GM21737 (cell line): ENCODE data around the gene CNPY2.
A peak's percentile ranks its signal among the peaks of the same experiment; 100 is the strongest.
"Not testable (repeated sequence)": the region's sequence is repeated elsewhere in the genome, so short reads cannot be mapped to it uniquely, and the experiment has no call there.

Source experiments
- ATAC-seq: cut with Tn5 transposase; IDR thresholded peaks from one replicate; pipeline ENCODE4 v1.9.1; 2021; ENCODE audit warnings: mild to moderate bottlenecking, moderate library complexity; ENCODE audit not compliant: unreplicated experiment

CNPY2 gene

DNA sequence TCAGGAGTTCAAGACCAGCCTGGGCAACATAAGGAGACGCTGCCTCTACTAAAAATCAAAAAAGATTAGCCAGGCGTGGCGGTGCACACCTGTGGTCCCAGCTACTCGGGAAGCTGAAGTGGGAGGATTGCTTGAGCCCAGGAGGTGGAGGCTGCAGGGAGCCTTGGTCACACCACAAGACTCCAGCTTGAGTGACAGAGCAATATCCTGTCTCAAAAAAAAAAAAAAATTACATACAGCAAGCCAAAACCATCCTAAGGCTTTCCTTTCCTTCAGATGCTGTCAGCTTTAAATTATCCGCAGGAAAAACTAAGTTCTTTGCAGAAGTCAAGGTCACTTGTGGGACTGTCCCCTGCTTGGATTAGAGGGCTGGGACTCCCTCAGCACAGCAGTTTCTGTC is 17.0 kb downstream of the CNPY2 start:
- ATAC-seq, result no peak

DNA sequence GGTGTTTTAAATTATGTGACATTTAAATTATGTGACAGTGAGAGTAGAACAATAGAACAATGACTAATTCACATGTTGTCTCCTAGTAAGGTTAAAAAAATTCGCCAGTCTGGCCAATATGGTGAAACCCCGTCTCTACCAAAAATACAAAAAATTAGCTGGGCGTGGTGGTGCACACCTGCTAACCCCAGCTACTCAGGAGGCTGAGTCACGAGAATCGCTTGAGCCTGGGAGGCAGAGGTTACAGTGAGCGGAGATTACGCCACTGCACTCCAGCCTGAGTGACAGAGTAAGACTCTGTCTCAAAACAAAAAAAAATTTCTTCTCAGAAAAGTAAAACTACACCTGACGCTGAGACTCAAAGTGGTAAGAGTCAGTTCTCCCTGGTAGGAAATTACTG is 18.4 kb downstream of the CNPY2 start:
- no peak for ATAC-seq

- no peak for ATAC-seq
Observed at GRCh38 chr12:56296295-56296694, 19.5 kb downstream of the CNPY2 start.

- ATAC-seq, result no peak
Observed at GRCh38 chr12:56293795-56294194, 22.0 kb downstream of the CNPY2 start.

- no peak for ATAC-seq
Observed at GRCh38 chr12:56288705-56289387, 26.9 kb downstream of the CNPY2 start.

- no peak for ATAC-seq
Observed at GRCh38 chr12:56286044-56286830, 29.6 kb downstream of the CNPY2 start.

DNA sequence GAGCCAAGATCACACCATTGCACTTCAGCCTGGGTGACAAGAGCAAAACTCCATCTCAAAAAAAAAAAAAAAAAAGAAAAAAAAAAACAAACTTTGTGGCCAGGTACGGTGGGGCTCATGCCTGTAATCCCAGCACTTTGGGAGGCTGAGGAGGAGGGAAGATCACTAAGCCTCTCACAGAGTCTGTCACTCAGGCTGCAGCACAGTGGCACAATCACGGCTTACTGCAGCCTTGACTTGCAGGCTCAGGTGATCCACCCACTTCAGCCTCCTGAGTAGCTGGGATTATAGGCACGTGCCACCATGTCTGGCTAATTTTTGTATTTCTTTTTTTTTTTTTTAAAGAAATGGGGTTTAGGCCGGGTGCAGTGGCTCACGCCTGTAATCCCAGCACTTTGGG is 31.5 kb downstream of the CNPY2 start:
- ATAC-seq, result not testable (repeated sequence)

DNA sequence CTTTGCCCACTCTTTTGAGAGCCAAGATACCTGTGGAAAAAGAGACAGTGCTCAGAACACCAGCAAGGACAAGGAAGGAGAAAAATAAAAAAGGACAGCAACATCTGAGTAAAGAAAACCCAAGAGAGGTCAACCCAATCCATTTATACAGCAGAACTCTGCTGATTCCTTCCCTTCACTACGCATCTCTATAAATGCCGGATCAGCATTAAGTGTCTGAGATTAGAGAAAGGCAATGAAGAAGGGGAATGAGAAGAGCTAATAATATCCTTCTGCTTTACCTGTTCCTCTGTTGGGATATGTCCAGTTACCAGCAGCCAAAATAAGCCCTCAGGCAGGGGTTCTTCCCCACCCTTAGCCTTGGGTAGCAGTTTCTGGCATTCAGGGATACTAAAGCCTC is 33.2 kb downstream of the CNPY2 start:
- no peak for ATAC-seq

DNA sequence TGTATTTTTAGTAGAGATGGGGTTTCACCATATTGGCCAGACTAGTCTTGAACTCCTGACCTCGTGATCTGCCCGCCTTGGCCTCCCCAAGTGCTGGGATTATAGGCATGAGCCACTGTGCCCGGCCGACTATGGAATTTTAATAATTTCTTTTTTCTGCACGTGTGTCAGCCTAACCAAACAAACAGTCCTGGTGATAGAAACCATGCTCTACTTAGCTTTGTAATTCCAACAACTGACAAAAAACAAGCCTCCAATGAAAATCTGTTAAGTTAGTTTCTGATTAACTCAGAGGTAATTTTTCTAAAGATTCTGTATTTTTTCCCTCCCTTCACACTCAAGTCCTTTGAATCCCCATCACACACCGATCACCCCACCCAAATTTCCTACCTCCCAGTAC is 33.8 kb downstream of the CNPY2 start:
- ATAC-seq, result no peak

DNA sequence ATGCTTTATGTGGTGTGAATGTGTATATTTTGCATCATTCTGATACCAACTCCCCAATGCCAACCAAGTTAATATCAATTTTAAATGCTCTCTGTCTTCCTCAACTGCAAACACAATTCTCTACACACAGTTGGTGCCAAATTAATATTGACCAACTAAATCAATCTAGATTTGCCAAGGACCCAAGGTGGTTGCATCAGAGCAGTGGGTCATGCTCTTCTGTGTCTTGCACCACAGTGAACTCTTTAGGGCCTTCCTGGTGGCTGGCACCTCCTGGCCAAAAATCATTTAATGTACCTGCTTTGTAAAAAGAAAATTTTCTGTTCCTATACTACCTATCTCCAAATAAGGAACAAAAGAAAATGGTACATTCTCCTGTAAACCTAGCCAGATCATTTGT is 34.9 kb downstream of the CNPY2 start:
- ATAC-seq, result no peak

DNA sequence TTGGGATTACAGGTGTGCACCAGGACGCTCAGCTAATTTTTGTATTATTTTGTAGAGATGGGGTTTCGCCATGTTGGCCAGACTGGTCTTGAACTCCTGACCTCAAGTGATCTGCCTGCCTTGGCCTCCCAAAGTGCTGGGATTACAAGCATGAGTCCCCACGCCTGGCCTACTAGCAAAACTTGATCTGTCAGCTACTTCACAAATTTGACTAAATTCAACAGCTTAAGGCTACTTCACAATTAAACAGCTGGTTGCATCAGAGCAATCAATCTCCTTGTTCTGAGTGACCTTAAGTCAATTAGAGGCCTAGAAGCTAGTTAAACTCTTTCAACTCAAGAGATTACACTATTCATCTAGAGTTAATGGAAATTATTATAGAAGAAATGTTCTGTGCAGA is 36.9 kb downstream of the CNPY2 start:
- ATAC-seq, result no peak

DNA sequence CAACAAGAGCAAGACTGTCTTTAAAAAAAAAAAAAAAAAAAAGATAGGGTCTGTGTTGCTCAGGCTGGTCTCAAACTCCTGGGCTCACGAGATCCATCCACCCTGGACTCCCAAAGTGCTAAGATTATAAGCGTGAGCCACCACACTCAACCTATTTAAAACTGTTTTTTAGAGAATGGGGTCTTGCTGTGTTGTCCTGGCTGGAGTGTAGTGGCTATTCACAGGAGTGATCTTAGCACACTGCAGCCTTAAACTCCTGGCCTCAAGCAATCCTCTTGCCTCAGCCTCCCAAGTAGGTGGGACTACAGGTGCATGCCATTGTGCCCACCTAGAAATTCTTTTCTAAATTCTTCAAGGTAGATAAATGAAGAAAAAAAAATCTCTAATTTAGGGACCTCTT is 41.5 kb downstream of the CNPY2 start:
- no peak for ATAC-seq

GRCh38 chr12:56272468-56272867 is 43.3 kb downstream of the CNPY2 start:
- ATAC-seq, result not testable (repeated sequence)

DNA sequence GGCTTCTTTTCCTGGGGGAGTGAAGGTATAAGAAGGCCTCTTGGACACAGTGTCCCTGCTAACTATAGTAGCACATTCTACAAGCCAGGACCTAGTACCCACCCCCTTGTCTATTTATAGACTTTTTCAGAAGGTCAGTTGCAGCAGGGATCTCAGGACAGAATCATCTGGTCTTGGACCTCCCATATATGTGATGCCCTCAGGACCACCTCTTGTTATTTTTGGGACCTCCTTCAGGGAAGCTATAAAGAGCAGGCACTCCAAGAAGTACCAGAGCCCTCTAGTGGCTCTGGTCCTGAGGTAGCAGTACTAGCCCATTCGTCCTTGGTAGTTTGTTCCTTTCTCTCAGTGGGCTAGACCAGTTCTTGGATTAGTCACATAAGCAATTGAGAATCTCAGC is 44.8 kb downstream of the CNPY2 start:
- no peak for ATAC-seq

DNA sequence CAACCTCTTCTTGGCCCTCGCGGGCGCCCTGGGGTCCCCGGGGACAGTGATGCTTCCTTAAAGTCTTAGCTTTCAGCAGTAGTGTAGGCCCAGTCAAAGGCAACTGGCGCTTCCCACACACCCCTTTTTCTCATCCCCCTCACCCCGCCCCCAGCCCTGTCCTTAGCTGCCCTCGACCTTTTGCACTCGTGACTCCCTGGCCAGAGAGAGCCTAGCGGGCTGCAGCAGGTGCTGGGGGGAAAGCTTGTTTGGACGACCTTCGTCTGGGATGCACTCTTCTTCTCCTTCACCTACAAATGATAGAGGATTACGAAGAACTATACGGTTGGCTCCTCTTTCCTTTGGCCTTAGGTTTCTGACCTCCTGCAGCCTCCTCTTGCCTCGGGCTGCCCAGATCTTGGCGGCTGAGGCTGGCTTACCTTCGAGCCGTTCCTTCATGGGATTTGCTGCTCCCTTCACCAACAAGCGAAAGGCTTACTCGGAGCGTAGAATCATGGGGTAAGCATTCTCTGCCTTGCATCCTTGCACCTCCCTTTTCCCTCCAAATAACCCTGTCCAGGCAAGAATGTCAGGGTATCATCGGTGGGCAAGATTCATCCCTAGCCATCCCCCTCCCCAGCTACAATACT is 48.2 kb downstream of the CNPY2 start:
- ATAC-seq, result peak; percentile 14

DNA sequence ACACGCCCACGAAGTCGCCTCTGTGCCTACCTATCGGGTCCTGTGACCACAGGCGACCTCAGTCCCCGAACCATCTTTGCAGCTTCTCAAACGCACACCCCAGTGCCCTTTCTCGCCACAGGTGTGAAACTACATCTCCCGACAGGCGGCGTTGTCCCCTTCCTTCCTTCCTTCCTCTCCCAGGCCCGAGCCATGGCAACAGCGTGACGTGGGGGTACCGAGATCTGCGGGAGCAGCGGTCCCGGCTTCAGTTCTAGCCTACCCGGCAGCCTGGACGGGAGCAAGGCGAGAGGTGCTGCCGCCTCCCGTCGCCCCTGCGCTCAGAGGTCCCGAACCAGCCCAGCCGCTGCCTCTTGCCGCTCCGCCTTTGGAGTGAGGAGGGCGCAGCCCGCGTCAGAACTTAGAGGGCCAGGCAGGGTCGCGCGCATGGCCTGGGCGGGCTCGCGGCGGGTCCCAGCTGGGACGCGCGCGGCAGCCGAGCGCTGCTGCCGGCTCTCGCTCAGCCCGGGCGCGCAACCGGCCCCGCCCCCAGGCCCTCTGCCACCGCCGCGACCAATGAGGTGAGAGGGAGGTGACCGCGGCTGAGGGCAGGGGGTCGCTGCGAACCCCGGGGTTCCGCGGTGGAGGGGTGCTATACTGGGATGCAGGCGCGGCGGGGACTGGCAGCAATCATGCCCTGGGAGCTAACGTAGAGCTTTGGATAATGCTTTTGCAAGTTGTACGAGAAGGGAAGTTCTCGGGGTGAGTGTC is 48.9 kb downstream of the CNPY2 start, which contains the start of gene COQ10A:
TSS of gene COQ10A (plus strand) at position 250 of the 750 bp plus-strand sequence. CDS start at position 427, 177 bp downstream.
- ATAC-seq, result peak; percentile 97

- ATAC-seq, result not testable (repeated sequence)
Observed at GRCh38 chr12:56266068-56266692, 49.6 kb downstream of the CNPY2 start.

- not testable (repeated sequence) for ATAC-seq
Observed at GRCh38 chr12:56262955-56263354, 52.8 kb downstream of the CNPY2 start.

DNA sequence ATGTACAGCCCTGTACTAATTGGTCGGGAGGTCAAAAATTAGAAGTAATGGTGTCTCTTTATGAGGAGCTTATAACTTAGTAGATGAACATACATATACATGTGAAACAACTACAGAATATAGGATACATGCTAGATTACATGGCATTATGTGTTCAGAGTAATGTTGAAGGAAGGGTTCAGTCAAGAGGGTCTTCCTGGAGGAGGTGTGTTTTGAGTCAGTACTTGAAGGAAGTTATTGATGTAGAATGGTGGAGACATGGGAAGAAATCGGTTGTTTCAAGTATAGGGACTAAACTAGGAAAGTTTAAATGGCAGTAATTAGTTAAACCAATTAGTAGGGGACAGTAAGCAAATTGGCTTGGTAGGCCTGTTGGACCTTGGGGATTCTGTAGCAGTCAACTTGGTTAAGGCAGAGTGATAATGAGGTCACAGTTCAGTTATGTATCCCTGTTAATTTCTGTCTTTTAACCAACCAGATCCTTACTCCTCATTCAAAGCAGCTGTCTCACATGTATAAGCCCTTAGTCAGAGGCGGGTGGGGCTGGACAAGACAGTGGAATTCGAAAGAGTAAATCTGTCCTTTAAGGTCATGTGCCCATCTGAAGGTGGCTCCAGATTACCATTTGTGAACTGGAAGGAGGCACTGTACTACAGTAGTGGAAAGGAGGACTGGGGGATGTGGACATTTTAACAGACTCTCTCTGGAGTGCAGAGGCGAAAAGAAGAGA is 54.1 kb downstream of the CNPY2 start:
- no peak for ATAC-seq

DNA sequence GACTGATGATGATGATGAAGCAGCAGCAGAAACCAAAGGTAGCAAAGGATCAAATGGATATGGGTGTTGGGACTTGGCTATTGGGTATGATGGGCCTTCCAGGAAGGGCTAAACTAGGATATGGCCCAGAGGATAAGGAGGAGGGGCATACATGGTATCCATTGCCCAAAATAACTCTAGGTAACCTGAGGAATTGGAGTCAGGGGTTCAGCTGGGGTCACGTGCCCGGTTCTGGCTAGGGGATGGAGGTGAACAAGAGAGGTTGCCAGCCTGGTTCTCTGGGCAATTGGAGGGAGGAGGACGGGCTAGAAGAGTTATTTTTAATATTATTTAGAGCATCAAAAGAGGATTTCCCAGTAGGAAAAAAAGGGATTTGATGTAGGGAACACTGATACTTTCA is 54.9 kb downstream of the CNPY2 start:
- ATAC-seq, result no peak
